GM23338 (cell line): Measurements from ENCODE around the gene STKLD1. TPM values are rescaled to one million over a fixed set of nuclear protein-coding genes. Genes with fewer than 3 reads are reported as not detected.
A peak's percentile ranks its signal among the peaks of the same experiment; 100 is the strongest.

ENCODE experiments used
- ATAC-seq: fragments of 200-7000 bp; cut with Tn5 transposase; 3 replicates; pipeline ENCODE4 v1.9.1; 2020
- DNase-seq: peaks from one replicate; pipeline ENCODE4 v3.0.0-alpha.2; 2015; ENCODE audit warnings: low spot score
- H2AFZ ChIP-seq: fragments of 200-600 bp; sonication (generic); 2 replicates; pipeline ENCODE4 v1.8.0; 2016; ENCODE audit warnings: antibody characterized with exemption, mild to moderate bottlenecking, moderate library complexity
- H3F3A ChIP-seq: fragments of 200-600 bp; sonication (generic); replicated peaks from 2 replicates; pipeline ENCODE4 v1.8.0; 2017; ENCODE audit warnings: antibody characterized with exemption, mixed run types, low read depth
- H3K27ac ChIP-seq: fragments of 200-600 bp; sonication (generic); 2 replicates; pipeline ENCODE4 v1.6.1; 2016; ENCODE audit warnings: low read depth
- H3K27me3 ChIP-seq: fragments of 200-600 bp; sonication (generic); 2 replicates; pipeline ENCODE4 v1.8.0; 2016; ENCODE audit warnings: mild to moderate bottlenecking, mixed run types, moderate library complexity; ENCODE audit not compliant: insufficient read depth
- H3K36me3 ChIP-seq: fragments of 200-600 bp; sonication (generic); 2 replicates; pipeline ENCODE4 v1.8.0; 2016; ENCODE audit warnings: mild to moderate bottlenecking; ENCODE audit not compliant: insufficient read depth
- H3K4me1 ChIP-seq: fragments of 200-600 bp; sonication (generic); 2 replicates; pipeline ENCODE4 v1.8.0; 2016; ENCODE audit warnings: mild to moderate bottlenecking, moderate library complexity; ENCODE audit not compliant: insufficient read depth
- H3K4me2 ChIP-seq: fragments of 200-600 bp; sonication (generic); 2 replicates; pipeline ENCODE4 v1.7.1; 2017; ENCODE audit warnings: mixed run types
- H3K4me3 ChIP-seq: fragments of 200-600 bp; sonication (generic); 2 replicates; pipeline ENCODE4 v1.6.1; 2016; ENCODE audit warnings: mixed run types
- H3K79me2 ChIP-seq: fragments of 200-600 bp; sonication (generic); replicated peaks from 2 replicates; pipeline ENCODE4 v1.8.0; 2017; ENCODE audit warnings: mild to moderate bottlenecking; ENCODE audit not compliant: insufficient read depth
- H3K9me2 ChIP-seq: fragments of 200-600 bp; sonication (generic); 2 replicates; pipeline ENCODE4 v1.8.0; 2017; ENCODE audit not compliant: insufficient read depth
- H4K20me1 ChIP-seq: fragments of 200-600 bp; sonication (generic); replicated peaks from 2 replicates; pipeline ENCODE4 v1.8.0; 2017; ENCODE audit warnings: mild to moderate bottlenecking; ENCODE audit not compliant: insufficient read depth
- H3K27ac Mint-ChIP-seq: 2 replicates; pipeline ENCODE4 v1.8.0; 2020; ENCODE audit warnings: inconsistent platforms, mild to moderate bottlenecking, moderate library complexity, mixed read lengths
- H3K27me3 Mint-ChIP-seq: 3 replicates; pipeline ENCODE4 v1.8.0; 2022; ENCODE audit warnings: low read depth, mild to moderate bottlenecking, moderate library complexity, mixed read lengths, inconsistent platforms; ENCODE audit not compliant: insufficient read depth, poor library complexity
- H3K36me3 Mint-ChIP-seq: 3 replicates; pipeline ENCODE4 v1.8.0; 2021; ENCODE audit warnings: low read depth, mild to moderate bottlenecking, inconsistent platforms, moderate library complexity, mixed read lengths
- H3K4me1 Mint-ChIP-seq: 3 replicates; pipeline ENCODE4 v1.8.0; 2020; ENCODE audit warnings: mild to moderate bottlenecking, inconsistent platforms, mixed read lengths
- H3K4me3 Mint-ChIP-seq: 3 replicates; pipeline ENCODE4 v1.8.0; 2021; ENCODE audit warnings: moderate library complexity, mild to moderate bottlenecking, inconsistent platforms, mixed read lengths
- H3K9me3 Mint-ChIP-seq: 3 replicates; pipeline ENCODE4 v1.8.0; 2020; ENCODE audit warnings: moderate library complexity, mild to moderate bottlenecking, inconsistent platforms, mixed read lengths
- CREB1 ChIP-seq: fragments of 250-450 bp; sonication (Bioruptor Pico); IDR thresholded peaks from 2 replicates; pipeline ENCODE4 v1.5.0; 2020; ENCODE audit warnings: low read depth, mild to moderate bottlenecking, moderate library complexity
- CTCF ChIP-seq, 2 experiments: fragments of 200-600 bp in 1 of 2; sonication (generic) in 1 of 2; conservative IDR thresholded peaks; 2 replicates each; pipeline versions ENCODE4 v1.5.1 to v1.6.1; 2016 to 2017; ENCODE audit warnings: antibody characterized with exemption in 2 of 2, low read depth in 2 of 2, mild to moderate bottlenecking in 2 of 2, moderate library complexity in 1 of 2
- EZH2 ChIP-seq: fragments of 200-600 bp; sonication (generic); IDR thresholded peaks from one replicate; pipeline ENCODE4 v1.8.0; 2017; ENCODE audit warnings: antibody characterized with exemption, mild to moderate bottlenecking, low read depth; ENCODE audit not compliant: unreplicated experiment
- EZH2phosphoT487 ChIP-seq: fragments of 200-600 bp; sonication (generic); IDR thresholded peaks from one replicate; pipeline ENCODE4 v1.8.1; 2018; ENCODE audit warnings: antibody characterized with exemption; ENCODE audit not compliant: unreplicated experiment
- JUNB ChIP-seq: IDR thresholded peaks from one replicate; pipeline ENCODE4 v1.6.1; 2016; ENCODE audit warnings: antibody characterized with exemption; ENCODE audit not compliant: unreplicated experiment
- NANOG ChIP-seq: IDR thresholded peaks from 2 replicates; pipeline ENCODE4 v1.6.1; 2016; ENCODE audit warnings: antibody characterized with exemption, borderline replicate concordance
- POLR2AphosphoS5 ChIP-seq: IDR thresholded peaks from 2 replicates; pipeline ENCODE4 v1.6.1; 2016; ENCODE audit warnings: antibody characterized with exemption, low read depth
- REST ChIP-seq: IDR thresholded peaks from one replicate; pipeline ENCODE4 v1.6.1; 2018; ENCODE audit warnings: antibody characterized with exemption; ENCODE audit not compliant: unreplicated experiment
- STAT1 ChIP-seq: IDR thresholded peaks from one replicate; pipeline ENCODE4 v1.6.1; 2016; ENCODE audit warnings: antibody characterized with exemption; ENCODE audit not compliant: unreplicated experiment
- ZNF114 ChIP-seq: fragments of 250-450 bp; sonication (Bioruptor Pico); IDR thresholded peaks from 2 replicates; pipeline ENCODE4 v1.5.0; 2020; ENCODE audit warnings: mild to moderate bottlenecking, moderate library complexity
- ZNF331 ChIP-seq: fragments of 250-450 bp; sonication (Bioruptor Pico); IDR thresholded peaks from 2 replicates; pipeline ENCODE4 v1.5.0; 2020; ENCODE audit warnings: low read depth, mild to moderate bottlenecking, moderate library complexity
- ZNF462 ChIP-seq: fragments of 250-450 bp; sonication (Bioruptor Pico); IDR thresholded peaks from 2 replicates; pipeline ENCODE4 v1.5.0; 2020; ENCODE audit warnings: mild to moderate bottlenecking, moderate library complexity
- polyA plus RNA-seq: library from polyadenylated mRNA; unstranded; fragments of >200 nt; fragmentation: Nextera tagmentation; extraction: Ambion mirVana; gene quantifications from 2 replicates; pipeline ENCODE4 v1.2.1, GENCODE V29; 2016
- total RNA-seq: library from RNA; depleted of rRNA; stranded (reverse); fragments of >200 nt; shearing (Covaris generic); gene quantifications from 2 replicates; pipeline ENCODE4 v1.2.3, GENCODE V29; 2014
- TF ChIP-seq, protein P1 (sequence below): IDR thresholded peaks from 2 replicates; pipeline ENCODE4 v1.6.1; 2016; ENCODE audit warnings: antibody characterized with exemption

Gene STKLD1
- total and polyA plus RNA-seq, 2 experiments from 2014 or later = 0.57 TPM; not detected in 1

GRCh38 chr9:133352635-133353340 is 23.4 kb upstream of the STKLD1 start:
- H3K27ac Mint-ChIP-seq = peak overlapping the region; percentile 73; the same call in 1 of the 2 replicates
- Histone ChIP-seq H3K27ac (peak overlapping the region; percentile 66), H3K4me2 (no peak overlapping the region), H3K9me2 (no peaks in the 10 kb centered on the region), H3K36me3 (peaks cover 39% of the 10 kb centered on the region), H2AFZ (no peak overlapping the region), H3F3A (peaks cover 57% of the 10 kb centered on the region), H4K20me1 (peaks cover 43% of the 10 kb centered on the region), H3K27me3 (no peaks in the 10 kb centered on the region), H3K79me2 (peaks cover 41% of the 10 kb centered on the region), H3K4me3 (no peak overlapping the region), H3K4me1 (peaks cover 24% of the 10 kb centered on the region; the same call in 1 of the 2 replicates)
- ATAC-seq (no peak), DNase-seq (no peak)
- peaks cover 34% of the 10 kb centered on the region for H3K27me3 Mint-ChIP-seq
- H3K4me3 Mint-ChIP-seq = peak overlapping the region; percentile 24; the same call in 1 of the 3 replicates
- H3K9me3 Mint-ChIP-seq = no peaks in the 10 kb centered on the region; the same call in 2 of the 3 replicates
- H3K4me1 Mint-ChIP-seq = peaks cover 23% of the 10 kb centered on the region
- TF ChIP-seq NANOG (no peak), CREB1 (CRISPR knock-in tag) (no peak), POLR2AphosphoS5 (no peak), ZNF462 (CRISPR knock-in tag) (no peak), ZNF114 (CRISPR knock-in tag) (no peak), ZNF331 (CRISPR knock-in tag) (no peak), EZH2phosphoT487 (no peak), JUNB (no peak), STAT1 (no peak), EZH2 (no peak), REST (no peak), CTCF (conservative IDR thresholded peaks at IDR 0.05; ENCODE audit: low read depth in 2 of 2) (no peak)
- TF ChIP-seq, protein P1, sequence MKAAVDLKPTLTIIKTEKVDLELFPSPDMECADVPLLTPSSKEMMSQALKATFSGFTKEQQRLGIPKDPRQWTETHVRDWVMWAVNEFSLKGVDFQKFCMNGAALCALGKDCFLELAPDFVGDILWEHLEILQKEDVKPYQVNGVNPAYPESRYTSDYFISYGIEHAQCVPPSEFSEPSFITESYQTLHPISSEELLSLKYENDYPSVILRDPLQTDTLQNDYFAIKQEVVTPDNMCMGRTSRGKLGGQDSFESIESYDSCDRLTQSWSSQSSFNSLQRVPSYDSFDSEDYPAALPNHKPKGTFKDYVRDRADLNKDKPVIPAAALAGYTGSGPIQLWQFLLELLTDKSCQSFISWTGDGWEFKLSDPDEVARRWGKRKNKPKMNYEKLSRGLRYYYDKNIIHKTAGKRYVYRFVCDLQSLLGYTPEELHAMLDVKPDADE = no peak
- H3K36me3 Mint-ChIP-seq = peaks cover 62% of the 10 kb centered on the region
